ENCODE data around the gene POLE. TPM values are rescaled to one million over a fixed set of nuclear protein-coding genes. Genes with fewer than 3 reads are reported as not detected.

Gene POLE
- total RNA-seq: 10 to 100 TPM; 53.3 to 56.1 TPM
- polyA plus RNA-seq: 1 to 10 TPM; 2.8 to 3.3 (median 2.8) TPM
- 53.6 to 117 (median 68.9) reads per million in 6 experiments for total RNA-seq

GRCh38 chr12:132687211-132688164 lies at the start of gene POLE, which contains the start of gene PXMP2:
POLE (minus strand) TSS chr12:132687342; CDS start chr12:132687315, 27 bp downstream.
PXMP2 (plus strand) TSS chr12:132687587; CDS start chr12:132687671, 84 bp downstream.
- peaks cover 5 to 21% (median 13%) of the 10 kb centered on the region in 4 donors for H3K4me1 Mint-ChIP-seq
- no peaks in the 10 kb centered on the region for H3K27me3 Mint-ChIP-seq
- H3K9me3 Mint-ChIP-seq: no peaks in the 10 kb centered on the region
- H3K4me3 Mint-ChIP-seq: peak within 1 kb of the TSS; percentile 72 to 91 (median 84)
- peak; percentile 92 to 93 for ATAC-seq
- peak; percentile 87 to 96 (median 91) for DNase-seq
- POLR2A ChIA-PET: no interaction called here
- peak within 1 kb of the TSS in 4 of 10 donors; percentile 32 to 62 (median 52) for H3K27ac Mint-ChIP-seq
- peaks cover 0 to 2% (median 0%) of the 10 kb centered on the region in 3 donors for H3K36me3 Mint-ChIP-seq

- H3K27me3 Mint-ChIP-seq: no peaks in the 10 kb centered on the region
- H3K36me3 Mint-ChIP-seq: peaks cover 11 to 96% (median 31%) of the 10 kb centered on the region in 3 donors
- no peaks in the 10 kb centered on the region for H3K9me3 Mint-ChIP-seq
- no peak overlapping the region for H3K4me3 Mint-ChIP-seq
- H3K27ac Mint-ChIP-seq: peak overlapping the region in 1 of 10 donors; percentile 31
- peaks cover 0 to 1% (median under 1%) of the 10 kb centered on the region in 4 donors for H3K4me1 Mint-ChIP-seq
- ATAC-seq (no peak), DNase-seq (no peak)
- POLR2A ChIA-PET: no interaction called here
Observed at GRCh38 chr12:132736913-132737312, 49.8 kb upstream of the POLE start.

- peaks cover 14 to 96% (median 35%) of the 10 kb centered on the region in 3 donors for H3K36me3 Mint-ChIP-seq
- H3K4me1 Mint-ChIP-seq: peaks cover 0 to 5% (median 0%) of the 10 kb centered on the region in 4 donors
- POLR2A ChIA-PET: no interaction called here
Observed at GRCh38 chr12:132736378-132736777, 49.2 kb upstream of the POLE start.

DNA sequence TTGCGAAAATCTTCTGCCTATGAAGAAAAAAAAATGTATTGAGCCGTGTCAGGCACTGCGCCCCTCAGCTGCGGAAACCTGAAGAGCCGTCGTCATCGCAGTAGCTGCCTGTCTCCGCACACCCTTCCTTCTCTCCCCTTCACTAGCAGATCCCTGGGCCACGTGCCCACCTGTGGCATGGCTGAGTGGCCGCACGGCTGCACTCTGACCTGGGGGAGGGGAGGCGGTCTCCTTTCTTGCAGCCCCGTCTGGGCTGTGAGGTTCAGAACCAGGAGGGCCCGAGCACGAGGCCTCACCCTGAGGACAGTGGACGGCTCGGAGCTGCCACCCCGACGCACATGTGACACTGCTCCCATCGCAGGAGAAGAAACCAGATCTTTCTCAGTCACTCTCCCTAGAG lies 48.4 kb upstream of the POLE start:
- peaks cover 0 to 2% (median 0%) of the 10 kb centered on the region in 9 donors for H3K9me3 Mint-ChIP-seq
- ATAC-seq (no peak), DNase-seq (no peak)
- peaks cover 14 to 91% (median 36%) of the 10 kb centered on the region in 3 donors for H3K36me3 Mint-ChIP-seq
- POLR2A ChIA-PET: interaction anchor here (1.0 kb wide), 1 partner anchor 26 kb away, joined by 3 read pairs; the partner anchor contains the start of gene ANKLE2
- H3K27me3 Mint-ChIP-seq: no peaks in the 10 kb centered on the region
- H3K4me1 Mint-ChIP-seq: peaks cover 0 to 5% (median 0%) of the 10 kb centered on the region in 4 donors
- no peak overlapping the region for H3K27ac Mint-ChIP-seq
- no peak overlapping the region for H3K4me3 Mint-ChIP-seq

More at GRCh38 chr12:132736378-132736777, 49.2 kb upstream of the POLE start:
- Mint-ChIP-seq H3K9me3 (peaks cover 0 to 2% (median 0%) of the 10 kb centered on the region in 9 donors), H3K27ac (peak overlapping the region in 3 of 10 donors; percentile 13 to 35 (median 31)), H3K27me3 (no peaks in the 10 kb centered on the region), H3K4me3 (no peak overlapping the region)
- ATAC-seq (no peak), DNase-seq (no peak)

DNA sequence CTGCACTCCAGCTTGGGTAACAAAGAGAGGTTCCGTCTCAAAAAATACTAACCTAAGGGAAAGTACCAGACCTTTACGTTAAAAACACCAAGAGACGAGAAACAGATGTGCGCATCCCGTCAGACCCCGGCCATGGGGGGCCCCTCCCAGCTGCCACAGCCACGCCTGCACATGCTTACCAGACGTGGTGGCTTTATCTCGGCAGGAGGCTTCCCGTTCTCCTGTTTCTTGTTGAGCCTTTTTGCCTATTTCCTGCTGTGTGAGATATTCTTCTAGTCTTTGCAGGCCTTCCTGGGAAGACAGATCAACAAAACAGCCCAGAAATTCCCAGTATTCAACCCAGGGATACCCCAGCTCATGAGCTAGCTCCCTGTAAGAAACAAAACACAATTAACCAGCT lies 47.1 kb upstream of the POLE start:
- H3K27ac Mint-ChIP-seq: no peak overlapping the region
- DNase-seq (no peak), ATAC-seq (no peak)
- H3K36me3 Mint-ChIP-seq: peaks cover 14 to 88% (median 38%) of the 10 kb centered on the region in 3 donors
- no peak overlapping the region for H3K4me3 Mint-ChIP-seq
- H3K27me3 Mint-ChIP-seq: no peaks in the 10 kb centered on the region
- H3K9me3 Mint-ChIP-seq: peaks cover 0 to 2% (median 0%) of the 10 kb centered on the region in 9 donors
- H3K4me1 Mint-ChIP-seq: peaks cover 0 to 6% (median under 1%) of the 10 kb centered on the region in 4 donors
- POLR2A ChIA-PET: no interaction called here

- DNase-seq (no peak), ATAC-seq (no peak)
- POLR2A ChIA-PET: no interaction called here
- Mint-ChIP-seq H3K27me3 (no peaks in the 10 kb centered on the region), H3K9me3 (peaks cover 0 to 2% (median 0%) of the 10 kb centered on the region in 9 donors), H3K36me3 (peaks cover 14 to 88% (median 50%) of the 10 kb centered on the region in 3 donors), H3K27ac (peak overlapping the region in 1 of 10 donors; percentile 5), H3K4me1 (peaks cover 0 to 10% (median 2%) of the 10 kb centered on the region in 4 donors), H3K4me3 (no peak overlapping the region)
Observed at GRCh38 chr12:132731574-132731973, 44.4 kb upstream of the POLE start.

GRCh38 chr12:132730353-132730752 lies 43.2 kb upstream of the POLE start:
- Mint-ChIP-seq H3K4me1 (peaks cover 0 to 10% (median 2%) of the 10 kb centered on the region in 4 donors), H3K27ac (peak overlapping the region in 2 of 10 donors; percentile 36 to 38), H3K36me3 (peaks cover 14 to 88% (median 60%) of the 10 kb centered on the region in 3 donors), H3K9me3 (peaks cover 0 to 2% (median 0%) of the 10 kb centered on the region in 9 donors), H3K27me3 (no peaks in the 10 kb centered on the region), H3K4me3 (no peak overlapping the region)
- POLR2A ChIA-PET: no interaction called here
- no peak for ATAC-seq
- no peak for DNase-seq

GRCh38 chr12:132729541-132730320 lies 42.6 kb upstream of the POLE start:
- no peaks in the 10 kb centered on the region for H3K27me3 Mint-ChIP-seq
- H3K4me1 Mint-ChIP-seq: peaks cover 0 to 10% (median 2%) of the 10 kb centered on the region in 4 donors
- H3K4me3 Mint-ChIP-seq: no peak overlapping the region
- ATAC-seq (no peak), DNase-seq (no peak)
- H3K27ac Mint-ChIP-seq: peak overlapping the region in 1 of 10 donors; percentile 36
- POLR2A ChIA-PET: no interaction called here
- peaks cover 14 to 86% (median 60%) of the 10 kb centered on the region in 3 donors for H3K36me3 Mint-ChIP-seq
- H3K9me3 Mint-ChIP-seq: peaks cover 0 to 2% (median 0%) of the 10 kb centered on the region in 9 donors

DNA sequence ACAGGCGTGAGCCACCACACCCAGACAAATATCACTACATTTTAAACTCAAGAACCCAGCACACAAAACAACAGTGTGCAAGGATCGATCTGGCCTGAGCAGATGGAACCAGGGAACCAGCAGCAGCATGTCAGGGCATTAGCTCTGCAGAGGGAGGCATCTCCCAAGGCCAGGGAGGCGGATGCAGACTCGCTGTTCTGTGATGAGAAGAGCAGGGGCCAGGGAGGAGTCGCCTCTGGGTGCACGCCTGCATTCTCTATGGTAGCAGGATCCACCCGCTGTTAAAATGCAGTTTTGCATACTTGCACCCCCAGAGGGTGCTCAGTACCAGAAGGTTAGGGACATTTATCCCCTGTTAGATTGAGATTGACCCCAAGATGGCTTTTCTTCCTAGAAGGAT lies 41.4 kb upstream of the POLE start:
- peak overlapping the region in 7 of 10 donors; percentile 40 to 73 (median 46) for H3K27ac Mint-ChIP-seq
- no peaks in the 10 kb centered on the region for H3K27me3 Mint-ChIP-seq
- H3K36me3 Mint-ChIP-seq: peaks cover 14 to 83% (median 50%) of the 10 kb centered on the region in 3 donors
- H3K4me3 Mint-ChIP-seq: no peak overlapping the region
- DNase-seq: no peak
- H3K4me1 Mint-ChIP-seq: peaks cover 0 to 10% (median 2%) of the 10 kb centered on the region in 4 donors
- peaks cover 0 to 2% (median 0%) of the 10 kb centered on the region in 9 donors for H3K9me3 Mint-ChIP-seq
- POLR2A ChIA-PET: no interaction called here
- ATAC-seq: no peak

DNA sequence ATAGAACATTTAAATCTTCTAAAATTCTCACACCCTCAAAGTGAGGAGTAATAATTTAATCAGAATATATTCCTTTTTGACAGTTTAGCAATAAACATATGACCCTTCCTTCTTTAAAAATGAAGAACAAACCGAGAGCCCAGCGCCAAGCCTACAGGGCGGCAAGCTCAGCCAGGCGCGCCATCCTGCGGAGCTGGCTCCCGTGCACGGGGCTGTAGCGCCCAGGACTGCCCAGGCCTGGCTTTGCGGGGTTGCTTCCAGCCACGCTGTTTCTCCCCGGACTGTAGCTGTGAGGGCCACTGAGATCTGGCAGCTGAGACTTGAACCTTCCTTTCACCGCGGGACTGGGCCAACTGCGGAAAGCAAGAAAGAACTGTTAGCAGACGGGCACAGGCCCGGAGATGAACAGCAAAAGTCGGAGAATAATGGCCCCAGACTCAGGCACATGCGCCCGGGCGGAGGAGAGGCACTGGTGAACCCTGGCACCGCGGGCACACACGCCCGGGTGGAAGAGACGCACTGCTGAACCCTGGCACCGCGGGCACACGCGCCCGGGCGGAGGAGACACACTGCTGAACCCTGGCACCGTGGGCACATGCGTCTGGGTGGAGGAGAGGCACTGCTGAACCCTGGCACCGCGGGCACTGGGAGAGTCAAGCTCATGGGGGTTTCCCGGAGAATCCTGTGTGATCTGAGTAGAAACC lies 40.1 kb upstream of the POLE start:
- Mint-ChIP-seq H3K9me3 (peaks cover 0 to 2% (median 0%) of the 10 kb centered on the region in 9 donors), H3K27ac (no peak overlapping the region), H3K4me3 (no peak overlapping the region), H3K36me3 (peaks cover 6 to 76% (median 41%) of the 10 kb centered on the region in 3 donors), H3K4me1 (peaks cover 0 to 10% (median 2%) of the 10 kb centered on the region in 4 donors), H3K27me3 (no peaks in the 10 kb centered on the region)
- POLR2A ChIA-PET: interaction anchor here (0.6 kb wide), 1 partner anchor 957 kb away, joined by 3 read pairs; no protein-coding TSS in a partner anchor
- no peak for DNase-seq
- ATAC-seq: no peak

- H3K4me1 Mint-ChIP-seq: peaks cover 0 to 10% (median under 1%) of the 10 kb centered on the region in 4 donors
- POLR2A ChIA-PET: no interaction called here
- no peak overlapping the region for H3K27ac Mint-ChIP-seq
- H3K36me3 Mint-ChIP-seq: peaks cover 0 to 76% (median 36%) of the 10 kb centered on the region in 3 donors
- DNase-seq: no peak
- H3K9me3 Mint-ChIP-seq: no peaks in the 10 kb centered on the region
- no peak for ATAC-seq
- no peaks in the 10 kb centered on the region for H3K27me3 Mint-ChIP-seq
- H3K4me3 Mint-ChIP-seq: no peak overlapping the region
Observed at GRCh38 chr12:132726386-132726785, 39.2 kb upstream of the POLE start.

Measured in naive thymus-derived CD8-positive, alpha-beta T cell (primary cell).